CD4-positive, alpha-beta T cell treated with Interleukin-4 for 1 hour (primary cell): ENCODE results near the gene C1orf21.

Experiments used
- DNase-seq, 2 donors: peaks; one replicate each; pipeline ENCODE4 v3.0.0-alpha.2; 2020 to 2022

The C1orf21 gene

GRCh38 chr1:184673305-184673704, 286.5 kb downstream of the C1orf21 start:
- DNase-seq: no peak

- no peak for DNase-seq
These were observed 290.5 kb downstream of the C1orf21 start for GRCh38 chr1:184677344-184677743.
